ENCODE results near the gene ADARB1. TPM values are rescaled to one million over a fixed set of nuclear protein-coding genes. Genes with fewer than 3 reads are reported as not detected.

The ADARB1 gene
- total RNA-seq, 3 donors from 2014 or later (not counting 1 experiment from before 2014, with no cell fraction given) = 20.7 to 28.0 (median 26.6) TPM

DNA sequence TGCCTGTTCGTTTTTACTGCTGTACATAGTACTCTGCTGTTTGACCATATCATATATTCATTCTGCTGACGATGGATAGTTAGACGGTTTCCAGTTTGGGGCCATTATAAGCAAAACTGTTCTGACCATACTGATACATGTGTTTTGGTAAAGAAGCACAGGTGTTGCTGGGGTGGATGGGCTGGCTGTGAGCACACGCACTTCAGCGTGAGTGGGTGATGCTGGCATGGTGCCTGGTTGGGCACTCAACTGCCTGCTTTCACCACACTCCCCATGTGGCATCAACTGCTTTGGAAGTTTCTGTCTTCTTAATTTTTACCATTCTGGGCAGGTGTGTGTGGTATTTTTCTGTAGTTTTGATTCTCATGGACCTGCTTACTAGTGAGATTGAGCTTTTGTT, 37.3 kb downstream of the ADARB1 start:
- Mint-ChIP-seq H3K27me3 (ENCODE audit: low read depth in 2 of 2) (peaks cover 0 to 6% of the 10 kb centered on the region in 2 donors), H3K4me3 (peak overlapping the region; percentile 23), H3K9me3 (no peaks in the 10 kb centered on the region), H3K36me3 (no peaks in the 10 kb centered on the region), H3K4me1 (peaks cover 44 to 53% of the 10 kb centered on the region in 2 donors), H3K27ac (no peak overlapping the region)
- Histone ChIP-seq H3K9me3 (ENCODE audit: control insufficient read depth, insufficient read depth, low read length) (no peaks in the 10 kb centered on the region), H3K4me1 (ENCODE audit: control insufficient read depth, insufficient read depth, low read length) (peaks cover 37% of the 10 kb centered on the region), H3K27ac (ENCODE audit: low read length) (peak overlapping the region; percentile 14), H3K4me3 (ENCODE audit: low read length) (no peak overlapping the region), H3K27me3 (ENCODE audit: control insufficient read depth, insufficient read depth, low read length) (no peaks in the 10 kb centered on the region), H3K36me3 (ENCODE audit: control insufficient read depth, insufficient read depth, low read length) (no peaks in the 10 kb centered on the region)
- ATAC-seq = no peak
- intact Hi-C loops (cut with micrococcal nuclease) = no loop called here
- TF ChIP-seq, protein P1, sequence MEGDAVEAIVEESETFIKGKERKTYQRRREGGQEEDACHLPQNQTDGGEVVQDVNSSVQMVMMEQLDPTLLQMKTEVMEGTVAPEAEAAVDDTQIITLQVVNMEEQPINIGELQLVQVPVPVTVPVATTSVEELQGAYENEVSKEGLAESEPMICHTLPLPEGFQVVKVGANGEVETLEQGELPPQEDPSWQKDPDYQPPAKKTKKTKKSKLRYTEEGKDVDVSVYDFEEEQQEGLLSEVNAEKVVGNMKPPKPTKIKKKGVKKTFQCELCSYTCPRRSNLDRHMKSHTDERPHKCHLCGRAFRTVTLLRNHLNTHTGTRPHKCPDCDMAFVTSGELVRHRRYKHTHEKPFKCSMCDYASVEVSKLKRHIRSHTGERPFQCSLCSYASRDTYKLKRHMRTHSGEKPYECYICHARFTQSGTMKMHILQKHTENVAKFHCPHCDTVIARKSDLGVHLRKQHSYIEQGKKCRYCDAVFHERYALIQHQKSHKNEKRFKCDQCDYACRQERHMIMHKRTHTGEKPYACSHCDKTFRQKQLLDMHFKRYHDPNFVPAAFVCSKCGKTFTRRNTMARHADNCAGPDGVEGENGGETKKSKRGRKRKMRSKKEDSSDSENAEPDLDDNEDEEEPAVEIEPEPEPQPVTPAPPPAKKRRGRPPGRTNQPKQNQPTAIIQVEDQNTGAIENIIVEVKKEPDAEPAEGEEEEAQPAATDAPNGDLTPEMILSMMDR (IDR thresholded peaks at IDR 0.05) = no peak
- DNase-seq = no peak
- 73% methylated on average over 5 of the region's 5 CpGs for WGBS (ENCODE audit: insufficient coverage)

DNA sequence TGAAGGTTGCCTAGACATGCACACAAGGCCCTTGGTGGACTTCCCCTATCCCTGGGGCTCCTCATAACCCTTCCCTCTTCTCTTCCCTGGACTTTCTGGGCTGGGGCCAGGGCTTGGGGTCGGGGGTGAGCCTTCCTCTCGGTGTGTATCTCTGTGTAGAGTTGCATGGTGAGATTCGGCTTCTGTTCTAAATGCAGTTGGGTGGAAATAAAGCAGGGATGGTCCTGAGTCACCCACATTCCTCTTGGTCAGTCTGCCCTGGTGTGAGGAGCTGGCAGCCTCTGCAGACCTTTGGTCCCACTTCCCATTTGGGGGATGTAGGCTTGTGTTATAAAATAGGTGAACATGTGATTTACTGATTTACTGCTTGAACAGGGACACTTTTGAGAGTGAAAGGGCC, 38.0 kb downstream of the ADARB1 start:
- Histone ChIP-seq H3K9me3 (ENCODE audit: control insufficient read depth, insufficient read depth, low read length) (no peaks in the 10 kb centered on the region), H3K27ac (ENCODE audit: low read length) (no peak overlapping the region), H3K36me3 (ENCODE audit: control insufficient read depth, insufficient read depth, low read length) (no peaks in the 10 kb centered on the region), H3K4me1 (ENCODE audit: control insufficient read depth, insufficient read depth, low read length) (peaks cover 37% of the 10 kb centered on the region), H3K27me3 (ENCODE audit: control insufficient read depth, insufficient read depth, low read length) (no peaks in the 10 kb centered on the region), H3K4me3 (ENCODE audit: low read length) (no peak overlapping the region)
- ATAC-seq (no peak), DNase-seq (no peak)
- Mint-ChIP-seq H3K4me1 (peaks cover 44 to 53% of the 10 kb centered on the region in 2 donors), H3K36me3 (no peaks in the 10 kb centered on the region), H3K27me3 (ENCODE audit: low read depth in 2 of 2) (peaks cover 0 to 4% of the 10 kb centered on the region in 2 donors), H3K4me3 (no peak overlapping the region), H3K9me3 (no peaks in the 10 kb centered on the region), H3K27ac (no peak overlapping the region)
- WGBS (ENCODE audit: insufficient coverage) = 97% methylated on average over 3 of the region's 3 CpGs
- intact Hi-C loops (cut with micrococcal nuclease) = no loop called here
- TF ChIP-seq, protein P1 (IDR thresholded peaks at IDR 0.05) = no peak

DNA sequence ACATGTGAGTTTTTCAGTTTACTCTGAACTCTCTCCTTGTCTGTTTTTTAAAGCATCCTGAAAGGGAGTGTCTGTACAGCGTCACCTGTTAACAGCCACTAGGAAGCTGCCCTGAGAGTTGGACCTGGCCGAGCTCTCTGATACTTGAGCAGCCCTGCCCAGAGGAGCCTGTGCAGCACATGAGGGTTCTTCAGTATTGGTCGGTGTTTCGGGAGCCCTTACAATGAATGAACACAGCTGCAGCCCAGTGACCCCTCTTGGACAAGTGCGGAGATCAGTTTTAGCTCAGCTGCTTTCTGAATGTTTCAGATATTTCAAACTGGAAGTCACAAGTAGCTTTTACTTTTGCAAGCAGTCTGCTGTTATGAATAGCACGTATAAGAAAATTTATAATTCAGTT, 39.2 kb downstream of the ADARB1 start:
- Mint-ChIP-seq H3K36me3 (no peaks in the 10 kb centered on the region), H3K4me3 (no peak overlapping the region), H3K4me1 (peaks cover 44 to 53% of the 10 kb centered on the region in 2 donors), H3K9me3 (no peaks in the 10 kb centered on the region), H3K27ac (no peak overlapping the region), H3K27me3 (ENCODE audit: low read depth in 2 of 2) (peaks cover 0 to 4% of the 10 kb centered on the region in 2 donors)
- ATAC-seq = no peak
- H3K4me3 ChIP-seq (ENCODE audit: low read length) = no peak overlapping the region
- intact Hi-C loops (cut with micrococcal nuclease) = no loop called here
- no peak for DNase-seq
- H3K4me1 ChIP-seq (ENCODE audit: control insufficient read depth, insufficient read depth, low read length) = peaks cover 36% of the 10 kb centered on the region
- TF ChIP-seq, protein P1 (IDR thresholded peaks at IDR 0.05) = no peak
- no peaks in the 10 kb centered on the region for H3K9me3 ChIP-seq (ENCODE audit: control insufficient read depth, insufficient read depth, low read length)
- H3K27me3 ChIP-seq (ENCODE audit: control insufficient read depth, insufficient read depth, low read length) = no peaks in the 10 kb centered on the region
- no peaks in the 10 kb centered on the region for H3K36me3 ChIP-seq (ENCODE audit: control insufficient read depth, insufficient read depth, low read length)
- no peak overlapping the region for H3K27ac ChIP-seq (ENCODE audit: low read length)
- WGBS (ENCODE audit: insufficient coverage) = 81% methylated on average over 6 of the region's 6 CpGs

DNA sequence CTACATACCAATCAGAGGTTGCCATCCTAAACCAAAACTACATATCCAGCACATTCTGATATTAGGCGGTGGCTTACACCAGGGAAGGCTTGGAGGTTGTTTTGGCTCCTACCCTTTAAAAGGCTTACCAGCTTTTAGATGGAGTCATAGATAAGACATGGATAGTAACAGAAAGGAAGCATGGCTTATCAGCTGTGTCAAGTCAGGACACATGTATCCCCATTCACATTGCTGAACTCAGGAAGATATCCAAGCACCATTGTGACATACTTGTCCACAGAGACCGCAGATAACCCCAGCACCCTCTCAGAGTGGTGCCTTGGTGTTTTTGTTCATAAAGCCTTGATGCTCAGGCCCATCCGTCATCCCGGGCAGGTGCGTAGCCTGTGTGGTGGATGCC, 39.7 kb downstream of the ADARB1 start:
- intact Hi-C loops (cut with micrococcal nuclease) = no loop called here
- Histone ChIP-seq H3K27me3 (ENCODE audit: control insufficient read depth, insufficient read depth, low read length) (no peaks in the 10 kb centered on the region), H3K9me3 (ENCODE audit: control insufficient read depth, insufficient read depth, low read length) (no peaks in the 10 kb centered on the region), H3K36me3 (ENCODE audit: control insufficient read depth, insufficient read depth, low read length) (no peaks in the 10 kb centered on the region), H3K4me3 (ENCODE audit: low read length) (no peak overlapping the region), H3K27ac (ENCODE audit: low read length) (no peak overlapping the region), H3K4me1 (ENCODE audit: control insufficient read depth, insufficient read depth, low read length) (peaks cover 31% of the 10 kb centered on the region)
- Mint-ChIP-seq H3K4me1 (peaks cover 42 to 47% of the 10 kb centered on the region in 2 donors), H3K27ac (no peak overlapping the region), H3K27me3 (ENCODE audit: low read depth in 2 of 2) (peaks cover 0 to 4% of the 10 kb centered on the region in 2 donors), H3K36me3 (no peaks in the 10 kb centered on the region), H3K4me3 (no peak overlapping the region), H3K9me3 (no peaks in the 10 kb centered on the region)
- TF ChIP-seq, protein P1 (IDR thresholded peaks at IDR 0.05) = no peak
- ATAC-seq (no peak), DNase-seq (no peak)
- WGBS (ENCODE audit: insufficient coverage) = 72% methylated on average over 5 of the region's 5 CpGs
